Neural progenitor cell (in vitro differentiated cells): Measurements from ENCODE around the gene ZNF148. TPM values are rescaled to one million over a fixed set of nuclear protein-coding genes. Genes with fewer than 3 reads are reported as not detected.

Experiments used
- DNase-seq: peaks from one replicate; pipeline ENCODE4 v3.0.0-alpha.2; 2016; ENCODE audit warnings: low spot score
- H2AFZ ChIP-seq: fragments of 200-600 bp; sonication (generic); replicated peaks from 2 replicates; pipeline ENCODE4 v1.6.1; 2016; ENCODE audit warnings: antibody characterized with exemption
- H3F3A ChIP-seq: fragments of 200-600 bp; sonication (generic); 2 replicates; pipeline ENCODE4 v1.6.1; 2016; ENCODE audit warnings: antibody characterized with exemption, low read depth
- H3K27ac ChIP-seq: fragments of 200-600 bp; sonication (generic); 2 replicates; pipeline ENCODE4 v1.5.1; 2016; ENCODE audit warnings: mild to moderate bottlenecking
- H3K27me3 ChIP-seq: fragments of 200-600 bp; sonication (generic); 2 replicates; pipeline ENCODE4 v1.6.1; 2016; ENCODE audit warnings: mild to moderate bottlenecking, moderate library complexity
- H3K36me3 ChIP-seq: fragments of 200-600 bp; sonication (generic); 2 replicates; pipeline ENCODE4 v1.5.1; 2016
- H3K4me1 ChIP-seq: fragments of 200-600 bp; sonication (generic); 2 replicates; pipeline ENCODE4 v1.6.1; 2016; ENCODE audit warnings: mixed run types
- H3K4me2 ChIP-seq: fragments of 200-600 bp; sonication (generic); 2 replicates; pipeline ENCODE4 v1.6.1; 2016
- H3K4me3 ChIP-seq: fragments of 200-600 bp; sonication (generic); 2 replicates; pipeline ENCODE4 v1.5.1; 2016
- H3K79me2 ChIP-seq: fragments of 200-600 bp; sonication (generic); 2 replicates; pipeline ENCODE4 v1.6.1; 2016; ENCODE audit warnings: low read depth
- H3K9ac ChIP-seq: fragments of 200-600 bp; sonication (generic); 2 replicates; pipeline ENCODE4 v1.6.1; 2016
- H3K9me3 ChIP-seq: fragments of 200-600 bp; sonication (generic); 2 replicates; pipeline ENCODE4 v1.5.1; 2016; ENCODE audit warnings: low read depth
- H4K20me1 ChIP-seq: fragments of 200-600 bp; sonication (generic); 2 replicates; pipeline ENCODE4 v1.6.1; 2016; ENCODE audit warnings: low read depth
- H3K27ac Mint-ChIP-seq: 3 replicates; pipeline ENCODE4 v1.8.0; 2021; ENCODE audit warnings: mixed read lengths
- H3K27me3 Mint-ChIP-seq: 2 replicates; pipeline ENCODE4 v1.8.0; 2022; ENCODE audit warnings: low read depth, mild to moderate bottlenecking, inconsistent platforms, moderate library complexity, mixed read lengths; ENCODE audit not compliant: insufficient read depth
- H3K36me3 Mint-ChIP-seq: 3 replicates; pipeline ENCODE4 v1.8.0; 2021; ENCODE audit warnings: mixed read lengths
- H3K4me1 Mint-ChIP-seq: 3 replicates; pipeline ENCODE4 v1.8.0; 2021; ENCODE audit warnings: mixed read lengths
- H3K4me3 Mint-ChIP-seq: 3 replicates; pipeline ENCODE4 v1.8.0; 2021; ENCODE audit warnings: mild to moderate bottlenecking, moderate library complexity, mixed read lengths
- H3K9me3 Mint-ChIP-seq: 3 replicates; pipeline ENCODE4 v1.8.0; 2020; ENCODE audit warnings: mixed read lengths
- CTCF ChIP-seq: fragments of 200-600 bp; sonication (generic); IDR thresholded peaks from 2 replicates; pipeline ENCODE4 v1.5.1; 2017; ENCODE audit warnings: antibody characterized with exemption, mild to moderate bottlenecking
- EZH2 ChIP-seq: fragments of 200-600 bp; sonication (generic); IDR thresholded peaks from 2 replicates; pipeline ENCODE4 v1.6.1; 2017; ENCODE audit warnings: antibody characterized with exemption, mild to moderate bottlenecking, moderate library complexity
- EZH2phosphoT487 ChIP-seq: fragments of 200-600 bp; sonication (generic); IDR thresholded peaks from 2 replicates; pipeline ENCODE4 v1.6.1; 2017; ENCODE audit warnings: antibody characterized with exemption
- total RNA-seq: library from RNA; depleted of rRNA; stranded (reverse); fragments of >200 nt; gene quantifications from 2 replicates; pipeline ENCODE4 v1.2.3, GENCODE V29; 2015; ENCODE audit warnings: low replicate concordance

Gene ZNF148
- total RNA-seq, 1 donor from 2014 or later, result 37.1 TPM

- TF ChIP-seq CTCF (no peak), EZH2phosphoT487 (no peak), EZH2 (no peak)
- Mint-ChIP-seq H3K27ac (no peak overlapping the region), H3K4me1 (no peaks in the 10 kb centered on the region), H3K27me3 (peaks cover 3% of the 10 kb centered on the region), H3K36me3 (peaks cover 16% of the 10 kb centered on the region), H3K9me3 (no peaks in the 10 kb centered on the region), H3K4me3 (no peak overlapping the region)
- Histone ChIP-seq H3K27me3 (no peaks in the 10 kb centered on the region), H3K9me3 (no peaks in the 10 kb centered on the region), H3F3A (no peaks in the 10 kb centered on the region), H3K79me2 (peaks cover 63% of the 10 kb centered on the region), H3K4me3 (no peak overlapping the region), H3K36me3 (no peaks in the 10 kb centered on the region), H2AFZ (no peak overlapping the region), H4K20me1 (peaks cover 12% of the 10 kb centered on the region), H3K4me1 (no peaks in the 10 kb centered on the region), H3K27ac (no peak overlapping the region), H3K9ac (no peak overlapping the region), H3K4me2 (no peak overlapping the region)
- no peak for DNase-seq
Observed at GRCh38 chr3:125300416-125300815, 74.7 kb downstream of the ZNF148 start.

- Histone ChIP-seq H3K4me1 (no peaks in the 10 kb centered on the region), H3F3A (no peaks in the 10 kb centered on the region), H3K9me3 (no peaks in the 10 kb centered on the region), H3K27ac (no peak overlapping the region), H4K20me1 (peaks cover 5% of the 10 kb centered on the region), H3K36me3 (no peaks in the 10 kb centered on the region), H3K4me3 (no peak overlapping the region), H2AFZ (no peak overlapping the region), H3K79me2 (peaks cover 44% of the 10 kb centered on the region), H3K4me2 (no peak overlapping the region), H3K9ac (no peak overlapping the region), H3K27me3 (no peaks in the 10 kb centered on the region)
- TF ChIP-seq CTCF, result no peak
- TF ChIP-seq EZH2, result no peak
- TF ChIP-seq EZH2phosphoT487, result no peak
- Mint-ChIP-seq H3K27me3 (peaks cover 2% of the 10 kb centered on the region), H3K4me3 (no peak overlapping the region), H3K4me1 (no peaks in the 10 kb centered on the region), H3K27ac (no peak overlapping the region), H3K36me3 (peaks cover 15% of the 10 kb centered on the region), H3K9me3 (peaks cover 3% of the 10 kb centered on the region)
- DNase-seq, result no peak
Observed at GRCh38 chr3:125294411-125294810, 80.7 kb downstream of the ZNF148 start.

GRCh38 chr3:125292015-125292414 lies 83.1 kb downstream of the ZNF148 start:
- Histone ChIP-seq H3K9me3 (no peaks in the 10 kb centered on the region), H3F3A (no peaks in the 10 kb centered on the region), H3K4me2 (no peak overlapping the region), H3K4me1 (no peaks in the 10 kb centered on the region), H3K27me3 (no peaks in the 10 kb centered on the region), H2AFZ (no peak overlapping the region), H3K4me3 (no peak overlapping the region), H3K36me3 (no peaks in the 10 kb centered on the region), H3K79me2 (peaks cover 41% of the 10 kb centered on the region), H4K20me1 (peaks cover 8% of the 10 kb centered on the region), H3K27ac (no peak overlapping the region), H3K9ac (no peak overlapping the region)
- peaks cover 20% of the 10 kb centered on the region for H3K36me3 Mint-ChIP-seq
- no peak overlapping the region for H3K4me3 Mint-ChIP-seq
- no peak overlapping the region for H3K27ac Mint-ChIP-seq
- H3K27me3 Mint-ChIP-seq, result peaks cover 2% of the 10 kb centered on the region
- TF ChIP-seq EZH2 (no peak), EZH2phosphoT487 (no peak), CTCF (no peak)
- no peaks in the 10 kb centered on the region for H3K4me1 Mint-ChIP-seq
- DNase-seq, result no peak
- peaks cover 3% of the 10 kb centered on the region for H3K9me3 Mint-ChIP-seq
